Measurements from ENCODE around the gene HYOU1.
A peak's percentile ranks its signal among the peaks of the same experiment; 100 is the strongest.

The HYOU1 gene

DNA sequence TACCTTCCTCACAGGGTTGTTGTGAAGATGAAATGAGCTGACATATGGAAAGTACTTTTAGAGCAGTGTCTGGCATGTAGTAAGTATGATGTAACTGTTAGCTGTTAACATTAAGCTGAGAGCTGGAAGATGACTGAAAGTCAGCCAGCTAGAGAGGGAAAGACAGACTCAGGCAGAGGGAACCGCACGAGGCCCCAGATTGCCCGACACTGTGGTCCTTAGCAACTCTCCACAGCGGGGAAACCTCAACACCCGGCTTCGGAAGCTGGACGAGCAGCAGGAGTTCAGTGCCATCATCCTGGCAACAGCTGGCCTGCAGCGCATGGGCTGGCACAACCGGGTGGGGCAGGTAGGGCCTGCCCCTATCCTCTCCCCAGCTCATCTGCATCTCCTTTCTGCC lies 34.2 kb upstream of the HYOU1 start:
- H2AFZ ChIP-seq (ENCODE audit: low read length) = no peak overlapping the region
- no peaks in the 10 kb centered on the region for H3K27me3 ChIP-seq (ENCODE audit: insufficient read depth, low read length)
- no peaks in the 10 kb centered on the region for H4K20me1 ChIP-seq (ENCODE audit: insufficient read depth, low read length)
- H3F3A ChIP-seq (ENCODE audit: insufficient read depth, low read length) = peaks cover 3% of the 10 kb centered on the region
- H3K27ac ChIP-seq (ENCODE audit: low read depth, low read length, poor library complexity, severe bottlenecking) = peak overlapping the region; percentile 60
- H3K4me2 ChIP-seq (ENCODE audit: low read length) = no peak overlapping the region
- H3K4me3 ChIP-seq (ENCODE audit: low read depth, low read length, poor library complexity, severe bottlenecking) = no peak overlapping the region
- no peaks in the 10 kb centered on the region for H3K9me3 ChIP-seq (ENCODE audit: low read length)
- H3K79me2 ChIP-seq (ENCODE audit: insufficient read depth, low read length) = peaks cover 18% of the 10 kb centered on the region
- H3K9ac ChIP-seq (ENCODE audit: low read length) = no peak overlapping the region; the same call in 1 of the 2 replicates
- H3K36me3 ChIP-seq (ENCODE audit: insufficient read depth, low read length) = peaks cover 48% of the 10 kb centered on the region
- no peaks in the 10 kb centered on the region for H3K9me2 ChIP-seq (ENCODE audit: low read depth, low read length)
- peaks cover 36% of the 10 kb centered on the region for H3K4me1 ChIP-seq (ENCODE audit: insufficient read depth, low read length, severe bottlenecking)
- TF ChIP-seq, protein P1, sequence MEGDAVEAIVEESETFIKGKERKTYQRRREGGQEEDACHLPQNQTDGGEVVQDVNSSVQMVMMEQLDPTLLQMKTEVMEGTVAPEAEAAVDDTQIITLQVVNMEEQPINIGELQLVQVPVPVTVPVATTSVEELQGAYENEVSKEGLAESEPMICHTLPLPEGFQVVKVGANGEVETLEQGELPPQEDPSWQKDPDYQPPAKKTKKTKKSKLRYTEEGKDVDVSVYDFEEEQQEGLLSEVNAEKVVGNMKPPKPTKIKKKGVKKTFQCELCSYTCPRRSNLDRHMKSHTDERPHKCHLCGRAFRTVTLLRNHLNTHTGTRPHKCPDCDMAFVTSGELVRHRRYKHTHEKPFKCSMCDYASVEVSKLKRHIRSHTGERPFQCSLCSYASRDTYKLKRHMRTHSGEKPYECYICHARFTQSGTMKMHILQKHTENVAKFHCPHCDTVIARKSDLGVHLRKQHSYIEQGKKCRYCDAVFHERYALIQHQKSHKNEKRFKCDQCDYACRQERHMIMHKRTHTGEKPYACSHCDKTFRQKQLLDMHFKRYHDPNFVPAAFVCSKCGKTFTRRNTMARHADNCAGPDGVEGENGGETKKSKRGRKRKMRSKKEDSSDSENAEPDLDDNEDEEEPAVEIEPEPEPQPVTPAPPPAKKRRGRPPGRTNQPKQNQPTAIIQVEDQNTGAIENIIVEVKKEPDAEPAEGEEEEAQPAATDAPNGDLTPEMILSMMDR (IDR thresholded peaks at IDR 0.05; ENCODE audit: low read length) = no peak
- no peak for TF ChIP-seq EZH2 (IDR thresholded peaks at IDR 0.05; ENCODE audit: borderline replicate concordance, low read length)

DNA sequence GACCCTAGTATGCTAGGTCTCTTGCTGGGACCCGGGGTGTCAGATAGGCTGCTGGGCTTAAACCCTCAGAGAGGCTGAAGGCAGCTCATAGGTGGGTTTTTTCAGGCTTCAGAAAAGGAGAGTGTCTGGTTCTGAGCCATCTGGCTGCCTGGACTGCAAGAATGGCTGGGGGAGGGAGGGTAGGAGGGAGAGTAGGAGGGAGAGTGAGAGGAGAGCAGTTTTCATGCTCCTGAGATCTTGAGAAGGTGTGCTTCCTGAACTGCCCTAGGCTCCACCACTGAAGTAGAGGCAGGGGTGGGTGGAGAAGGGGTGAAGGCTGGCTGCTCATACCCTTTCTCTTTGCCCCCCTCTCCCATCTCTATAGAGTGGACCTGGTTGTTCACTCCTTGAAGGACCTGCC lies 32.3 kb upstream of the HYOU1 start:
- Histone ChIP-seq H3K36me3 (ENCODE audit: insufficient read depth, low read length) (peaks cover 35% of the 10 kb centered on the region), H3K9ac (ENCODE audit: low read length) (no peak overlapping the region), H2AFZ (ENCODE audit: low read length) (no peak overlapping the region), H3K4me2 (ENCODE audit: low read length) (no peak overlapping the region), H3K9me2 (ENCODE audit: low read depth, low read length) (no peaks in the 10 kb centered on the region), H4K20me1 (ENCODE audit: insufficient read depth, low read length) (no peaks in the 10 kb centered on the region), H3K27me3 (ENCODE audit: insufficient read depth, low read length) (no peaks in the 10 kb centered on the region), H3F3A (ENCODE audit: insufficient read depth, low read length) (peaks cover 3% of the 10 kb centered on the region), H3K79me2 (ENCODE audit: insufficient read depth, low read length) (peaks cover 19% of the 10 kb centered on the region), H3K4me1 (ENCODE audit: insufficient read depth, low read length, severe bottlenecking) (peaks cover 39% of the 10 kb centered on the region), H3K27ac (ENCODE audit: low read depth, low read length, poor library complexity, severe bottlenecking) (peak overlapping the region; percentile 10), H3K4me3 (ENCODE audit: low read depth, low read length, poor library complexity, severe bottlenecking) (no peak overlapping the region), H3K9me3 (ENCODE audit: low read length) (no peaks in the 10 kb centered on the region)
- no peak for TF ChIP-seq EZH2 (IDR thresholded peaks at IDR 0.05; ENCODE audit: borderline replicate concordance, low read length)
- TF ChIP-seq, protein P1 (IDR thresholded peaks at IDR 0.05; ENCODE audit: low read length) = no peak

DNA sequence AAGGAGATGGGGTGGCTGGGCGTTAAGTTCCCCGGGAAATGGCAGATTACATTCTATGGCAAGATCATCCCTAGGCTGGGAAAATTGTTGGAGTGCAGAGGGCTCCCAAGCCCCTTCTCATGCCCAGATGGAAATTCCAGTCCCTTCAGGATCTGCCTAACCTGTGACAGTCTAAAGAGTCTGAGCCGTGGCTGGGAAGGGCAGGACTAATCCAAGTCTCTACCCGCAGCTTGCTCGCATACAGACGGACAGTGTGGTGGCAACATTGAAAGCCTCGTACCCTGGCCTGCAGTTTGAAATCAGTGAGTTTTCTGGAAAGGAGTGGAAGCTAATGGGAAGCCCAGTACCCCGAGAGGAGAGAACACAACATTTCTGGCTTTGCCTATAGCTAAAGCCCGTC lies 31.4 kb upstream of the HYOU1 start:
- Histone ChIP-seq H3K27ac (ENCODE audit: low read depth, low read length, poor library complexity, severe bottlenecking) (peak overlapping the region; percentile 52), H3K4me2 (ENCODE audit: low read length) (no peak overlapping the region), H3K4me3 (ENCODE audit: low read depth, low read length, poor library complexity, severe bottlenecking) (no peak overlapping the region), H3F3A (ENCODE audit: insufficient read depth, low read length) (peaks cover 3% of the 10 kb centered on the region), H4K20me1 (ENCODE audit: insufficient read depth, low read length) (no peaks in the 10 kb centered on the region), H3K9me2 (ENCODE audit: low read depth, low read length) (no peaks in the 10 kb centered on the region), H3K9ac (ENCODE audit: low read length) (no peak overlapping the region), H2AFZ (ENCODE audit: low read length) (no peak overlapping the region), H3K9me3 (ENCODE audit: low read length) (no peaks in the 10 kb centered on the region), H3K36me3 (ENCODE audit: insufficient read depth, low read length) (peaks cover 26% of the 10 kb centered on the region), H3K4me1 (ENCODE audit: insufficient read depth, low read length, severe bottlenecking) (peaks cover 38% of the 10 kb centered on the region), H3K79me2 (ENCODE audit: insufficient read depth, low read length) (peaks cover 10% of the 10 kb centered on the region; the same call in 1 of the 2 replicates), H3K27me3 (ENCODE audit: insufficient read depth, low read length) (no peaks in the 10 kb centered on the region)
- TF ChIP-seq EZH2 (IDR thresholded peaks at IDR 0.05; ENCODE audit: borderline replicate concordance, low read length) = no peak
- TF ChIP-seq, protein P1 (IDR thresholded peaks at IDR 0.05; ENCODE audit: low read length) = no peak

All from OCI-LY1 (cell line).